Esophagus muscularis mucosa (tissue), 4 donors: Measurements from ENCODE around the gene CYP26B1. TPM values are rescaled to one million over a fixed set of nuclear protein-coding genes. Genes with fewer than 3 reads are reported as not detected.

Experiments
- DNase-seq: peaks from one replicate; pipeline ENCODE4 v3.0.0-alpha.2; 2017; ENCODE audit errors: extremely low spot score
- H3K27ac ChIP-seq, 4 donors: fragments of 200-600 bp; sonication (generic); replicated peaks in 1 of 4; 1 replicate in 3 of 4; 2 replicates in 1 of 4; pipeline ENCODE4 v1.5.1; 2016 to 2019; ENCODE audit warnings: mild to moderate bottlenecking in 1 of 4
- H3K27me3 ChIP-seq, 4 donors: fragments of 200-600 bp; sonication (generic); one replicate each; pipeline versions ENCODE4 v1.5.1 to v1.6.0; 2016 to 2019
- H3K36me3 ChIP-seq, 4 donors: fragments of 200-600 bp; sonication (generic); one replicate each; pipeline ENCODE4 v1.5.1; 2016 to 2019
- H3K4me1 ChIP-seq, 4 donors: fragments of 200-600 bp; sonication (generic); one replicate each; pipeline ENCODE4 v1.5.1; 2016 to 2019
- H3K4me3 ChIP-seq, 4 donors: fragments of 200-600 bp; sonication (generic); 1 replicate in 2 of 4; 2 replicates in 2 of 4; pipeline ENCODE4 v1.5.1; 2016 to 2019; ENCODE audit warnings: mild to moderate bottlenecking in 4 of 4, moderate library complexity in 1 of 4
- H3K9me3 ChIP-seq, 4 donors: fragments of 200-600 bp; sonication (generic); 1 replicate in 3 of 4; 2 replicates in 1 of 4; pipeline ENCODE4 v1.5.1; 2016 to 2019
- EP300 ChIP-seq: sonication (generic); formaldehyde crosslinking; IDR thresholded peaks from one replicate; pipeline ENCODE4 v1.6.1; 2017; ENCODE audit warnings: antibody characterized with exemption
- POLR2A ChIP-seq: fragments of 450-650 bp; IDR thresholded peaks from one replicate; pipeline ENCODE4 v1.6.1; 2017; ENCODE audit warnings: antibody characterized with exemption, moderate library complexity, mild to moderate bottlenecking, low read depth
- POLR2AphosphoS5 ChIP-seq, 2 donors: sonication (generic); formaldehyde crosslinking; IDR thresholded peaks; one replicate each; pipeline ENCODE4 v1.6.1; 2017; ENCODE audit warnings: antibody characterized with exemption in 2 of 2
- WGBS: methylation state at CpG from one replicate; pipeline ENCODE4 v1.1.5; 2018; 5-methylcytosine and 5-hydroxymethylcytosine counted together
- intact Hi-C: fragments of 100-400 bp; cut with DNase I; formaldehyde crosslinking; loops from one replicate; pipeline ENCODE4 v1.15.1; 2023
- total RNA-seq, 4 donors: library from RNA; depleted of rRNA; stranded (reverse); fragments of >200 nt; gene quantifications; one replicate each; pipeline versions ENCODE4 v1.1.0 to v1.2.1, GENCODE V29; 2016
- TF ChIP-seq, protein P1 (sequence below), 3 experiments: fragments of 200-600 bp in 2 of 3; fragments of 450-650 bp in 1 of 3; sonication (generic) in 2 of 3; IDR thresholded peaks; one replicate each; pipeline ENCODE4 v1.5.1; 2017 to 2019; ENCODE audit warnings: antibody characterized with exemption in 3 of 3, mild to moderate bottlenecking in 2 of 3, moderate library complexity in 1 of 3

Gene CYP26B1
- total RNA-seq, 4 donors from 2014 or later = 1.2 to 3.6 (median 2.4) TPM

DNA sequence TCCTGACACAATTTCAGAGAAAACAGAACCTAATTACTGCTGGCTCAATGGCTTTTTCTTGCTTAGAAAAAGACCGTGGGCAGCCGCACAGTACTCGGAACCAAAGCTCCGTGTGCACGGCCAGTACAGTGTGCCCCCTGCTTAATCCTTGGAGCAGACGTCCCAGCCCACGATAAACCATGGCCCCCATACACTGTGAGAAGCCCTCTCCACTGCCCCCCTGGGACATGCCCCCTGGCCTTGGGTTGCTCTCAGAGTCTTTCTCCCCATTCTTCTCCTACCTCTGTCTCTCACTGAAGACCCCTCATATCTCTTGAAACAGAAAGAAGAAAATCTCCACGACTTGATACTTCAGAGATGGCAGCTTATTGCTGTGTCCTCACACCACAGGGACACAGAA, 44.0 kb downstream of the CYP26B1 start:
- Histone ChIP-seq H3K9me3 (no peaks in the 10 kb centered on the region), H3K4me3 (no peak overlapping the region), H3K4me1 (no peaks in the 10 kb centered on the region), H3K27me3 (peaks cover 0 to 39% (median 0%) of the 10 kb centered on the region in 4 donors), H3K36me3 (no peaks in the 10 kb centered on the region), H3K27ac (no peak overlapping the region)
- WGBS = 89% methylated on average over 8 of the region's 8 CpGs
- no peak for TF ChIP-seq EP300
- TF ChIP-seq, protein P1, sequence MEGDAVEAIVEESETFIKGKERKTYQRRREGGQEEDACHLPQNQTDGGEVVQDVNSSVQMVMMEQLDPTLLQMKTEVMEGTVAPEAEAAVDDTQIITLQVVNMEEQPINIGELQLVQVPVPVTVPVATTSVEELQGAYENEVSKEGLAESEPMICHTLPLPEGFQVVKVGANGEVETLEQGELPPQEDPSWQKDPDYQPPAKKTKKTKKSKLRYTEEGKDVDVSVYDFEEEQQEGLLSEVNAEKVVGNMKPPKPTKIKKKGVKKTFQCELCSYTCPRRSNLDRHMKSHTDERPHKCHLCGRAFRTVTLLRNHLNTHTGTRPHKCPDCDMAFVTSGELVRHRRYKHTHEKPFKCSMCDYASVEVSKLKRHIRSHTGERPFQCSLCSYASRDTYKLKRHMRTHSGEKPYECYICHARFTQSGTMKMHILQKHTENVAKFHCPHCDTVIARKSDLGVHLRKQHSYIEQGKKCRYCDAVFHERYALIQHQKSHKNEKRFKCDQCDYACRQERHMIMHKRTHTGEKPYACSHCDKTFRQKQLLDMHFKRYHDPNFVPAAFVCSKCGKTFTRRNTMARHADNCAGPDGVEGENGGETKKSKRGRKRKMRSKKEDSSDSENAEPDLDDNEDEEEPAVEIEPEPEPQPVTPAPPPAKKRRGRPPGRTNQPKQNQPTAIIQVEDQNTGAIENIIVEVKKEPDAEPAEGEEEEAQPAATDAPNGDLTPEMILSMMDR (IDR thresholded peaks at IDR 0.05) = no peak
- no peak for TF ChIP-seq POLR2AphosphoS5 (IDR thresholded peaks at IDR 0.05)
- no peak for TF ChIP-seq POLR2A
- intact Hi-C loops = no loop called here
- DNase-seq = no peak

DNA sequence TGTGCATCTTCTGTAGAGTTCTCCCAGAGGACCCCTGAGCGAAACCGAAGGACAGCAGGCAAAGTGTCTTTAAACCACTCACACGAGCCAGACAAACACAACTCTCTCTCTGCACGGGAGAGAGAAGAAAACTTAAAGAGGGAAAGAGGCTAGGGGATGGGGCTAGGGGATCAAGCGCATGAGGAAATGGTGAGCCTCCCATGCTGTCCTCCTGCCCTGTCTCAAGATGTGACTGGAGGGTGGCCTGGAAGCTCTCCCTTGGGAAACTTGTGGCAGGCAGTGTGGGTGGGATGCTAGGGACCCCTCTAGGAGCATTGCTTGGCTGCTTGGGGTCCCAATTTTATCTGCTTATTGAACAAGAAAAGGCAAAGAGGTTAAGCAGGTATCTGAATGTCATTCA, 44.5 kb downstream of the CYP26B1 start:
- intact Hi-C loops = no loop called here
- H3K36me3 ChIP-seq = no peaks in the 10 kb centered on the region
- 69% methylated on average over 5 of the region's 5 CpGs for whole genome bisulfite sequencing
- no peaks in the 10 kb centered on the region for H3K9me3 ChIP-seq
- no peak overlapping the region for H3K27ac ChIP-seq
- H3K4me3 ChIP-seq = no peak overlapping the region
- no peak for DNase-seq
- H3K27me3 ChIP-seq = peaks cover 0 to 39% (median 0%) of the 10 kb centered on the region in 4 donors
- H3K4me1 ChIP-seq = no peaks in the 10 kb centered on the region
- TF ChIP-seq, protein P1 (IDR thresholded peaks at IDR 0.05) = no peak
- no peak for TF ChIP-seq POLR2A

DNA sequence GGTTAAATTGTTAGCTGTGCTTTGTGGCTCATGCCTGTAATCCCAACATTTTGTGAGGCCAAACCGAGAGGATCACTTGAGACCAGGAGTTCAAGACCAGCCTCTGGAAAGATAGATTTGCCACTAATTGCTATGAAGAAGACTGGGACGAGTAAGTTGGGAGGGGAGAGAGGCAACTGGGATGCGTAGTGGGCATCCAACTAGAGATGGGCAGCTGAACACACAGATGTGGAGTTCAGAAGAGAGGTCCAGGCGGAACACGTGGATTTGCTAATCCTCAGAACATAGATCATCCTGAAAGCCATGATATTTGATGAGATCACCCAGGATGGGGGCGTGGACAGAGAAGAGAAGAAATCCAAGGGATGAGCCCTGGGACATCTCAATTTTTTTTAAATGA, 48.7 kb downstream of the CYP26B1 start:
- TF ChIP-seq EP300 (no peak), POLR2A (no peak), POLR2AphosphoS5 (IDR thresholded peaks at IDR 0.05) (no peak)
- TF ChIP-seq, protein P1 (IDR thresholded peaks at IDR 0.05) = no peak
- peak; percentile 60 for DNase-seq
- H3K4me3 ChIP-seq = no peak overlapping the region

DNA sequence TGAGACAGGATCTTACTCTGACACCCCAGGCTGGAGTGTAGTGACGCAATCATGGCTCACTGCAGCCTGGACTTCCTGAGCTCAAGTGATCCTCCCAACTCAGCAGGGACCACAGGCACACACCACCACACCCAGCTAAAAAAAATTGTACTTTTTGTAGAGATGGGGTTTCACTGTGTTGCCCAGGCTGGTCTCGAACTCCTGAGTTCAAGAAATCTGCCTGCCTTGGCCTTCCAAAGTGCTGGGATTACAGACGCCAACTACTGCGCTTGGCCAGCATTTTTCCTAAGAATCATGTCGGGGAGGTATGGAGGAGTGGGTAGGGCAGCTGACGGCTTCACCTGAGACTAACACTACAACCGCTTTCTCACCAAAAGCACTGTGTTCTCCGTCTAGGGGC, 50.4 kb downstream of the CYP26B1 start:
- no peak for DNase-seq
- TF ChIP-seq POLR2AphosphoS5 (IDR thresholded peaks at IDR 0.05) (no peak), POLR2A (no peak), EP300 (no peak)
- TF ChIP-seq, protein P1 (IDR thresholded peaks at IDR 0.05) = no peak
- intact Hi-C loops = no loop called here
- Histone ChIP-seq H3K4me3 (no peak overlapping the region), H3K9me3 (no peaks in the 10 kb centered on the region), H3K4me1 (no peaks in the 10 kb centered on the region), H3K36me3 (no peaks in the 10 kb centered on the region), H3K27ac (no peak overlapping the region), H3K27me3 (peaks cover 0 to 6% (median 0%) of the 10 kb centered on the region in 4 donors)
- 91% methylated on average over 8 of the region's 8 CpGs for WGBS

More for the DNA sequence above, 48.7 kb downstream of the CYP26B1 start:
- WGBS = 79% methylated on average over 6 of the region's 6 CpGs
- H3K27me3 ChIP-seq = peaks cover 0 to 16% (median 0%) of the 10 kb centered on the region in 4 donors
- no peaks in the 10 kb centered on the region for H3K36me3 ChIP-seq
- H3K27ac ChIP-seq = no peak overlapping the region
- no peaks in the 10 kb centered on the region for H3K9me3 ChIP-seq
- intact Hi-C loops = no loop called here
- no peaks in the 10 kb centered on the region for H3K4me1 ChIP-seq

DNA sequence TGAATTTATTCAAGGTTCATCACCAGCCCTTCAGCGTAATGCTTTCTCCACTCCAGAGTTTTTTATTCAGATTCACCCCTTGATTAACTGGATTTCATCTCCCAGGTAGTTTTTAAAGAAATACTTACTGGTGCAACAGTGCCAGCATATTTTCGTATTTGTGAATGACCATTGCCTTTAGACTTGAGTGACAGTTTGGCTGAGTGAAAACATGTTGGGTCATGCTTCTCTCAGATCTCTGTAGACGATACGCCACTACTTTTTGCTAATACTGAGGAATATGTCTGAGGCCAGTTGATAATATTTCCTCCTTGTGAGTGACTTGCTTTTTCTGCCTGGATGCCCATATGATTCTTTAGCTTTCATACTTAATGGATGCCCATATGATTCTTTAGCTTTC, 51.5 kb downstream of the CYP26B1 start:
- DNase-seq = no peak
- Histone ChIP-seq H3K27me3 (peaks cover 0 to 10% (median 0%) of the 10 kb centered on the region in 4 donors), H3K9me3 (no peaks in the 10 kb centered on the region), H3K4me3 (no peak overlapping the region), H3K4me1 (no peaks in the 10 kb centered on the region), H3K27ac (no peak overlapping the region), H3K36me3 (no peaks in the 10 kb centered on the region)
- intact Hi-C loops = no loop called here
- WGBS = 84% methylated on average over 4 of the region's 4 CpGs
- TF ChIP-seq POLR2AphosphoS5 (IDR thresholded peaks at IDR 0.05) (no peak), EP300 (no peak), POLR2A (no peak)
- TF ChIP-seq, protein P1 (IDR thresholded peaks at IDR 0.05) = no peak
